Measurements from ENCODE around the gene HDAC4.
A peak's percentile ranks its signal among the peaks of the same experiment; 100 is the strongest.

The HDAC4 gene

DNA sequence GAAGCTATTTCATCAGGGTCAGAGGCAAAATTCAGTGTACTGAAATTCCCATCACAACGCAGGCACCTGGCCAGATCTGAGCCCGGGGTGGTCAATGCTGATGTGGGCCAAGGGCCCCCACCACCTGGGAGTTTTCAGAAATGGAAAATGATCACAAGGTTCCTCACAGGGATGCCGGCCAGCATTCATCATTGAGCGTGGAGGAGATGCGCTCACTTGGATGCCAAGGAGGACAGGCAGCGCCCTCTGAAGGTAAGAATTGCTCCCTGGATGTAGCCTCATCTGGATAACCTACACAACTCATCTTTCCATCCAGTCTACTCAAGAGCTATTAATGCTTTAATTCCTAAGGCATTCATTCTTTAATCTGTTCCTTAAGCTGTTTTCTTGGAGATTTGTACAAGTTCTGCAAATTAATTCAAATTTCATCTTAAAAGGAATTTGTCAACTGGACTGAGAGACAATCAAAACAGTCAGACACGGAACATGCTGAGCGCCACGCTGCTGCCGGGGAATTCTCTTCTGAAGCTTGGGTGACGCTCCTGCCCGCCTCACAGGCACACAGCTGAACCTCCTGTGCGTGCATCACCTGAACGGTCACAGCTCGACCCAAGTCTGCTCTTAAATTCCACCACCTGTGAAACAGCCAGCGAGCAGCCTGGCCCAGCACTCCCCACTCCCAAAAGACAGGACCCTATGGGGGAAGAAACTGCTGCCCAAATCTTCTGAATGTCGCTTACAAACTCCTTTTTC lies 206.7 kb downstream of the HDAC4 start:
- peak; percentile 17 for DNase-seq

DNA sequence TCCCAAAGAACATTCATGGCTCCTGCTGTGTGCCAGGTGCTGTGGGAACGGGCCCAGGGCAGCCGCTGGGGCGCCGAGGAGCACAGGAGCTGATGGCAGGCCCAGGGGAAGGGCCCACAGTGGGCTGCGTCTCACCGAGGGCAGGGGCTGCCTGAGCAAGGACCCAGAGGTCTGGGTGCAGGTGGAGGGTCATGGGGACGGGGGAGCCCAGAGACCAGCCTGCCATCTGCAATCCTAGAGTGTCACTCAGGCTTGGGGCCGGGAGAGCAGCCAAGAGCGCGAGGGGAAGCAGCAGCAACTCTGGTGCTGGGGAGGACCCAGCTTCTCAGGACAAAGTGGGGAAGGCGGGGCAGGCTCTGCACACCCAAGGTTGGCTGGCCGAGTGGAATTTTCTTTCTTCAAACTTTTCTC lies 207.4 kb downstream of the HDAC4 start:
- peak; percentile 32 for DNase-seq

DNA sequence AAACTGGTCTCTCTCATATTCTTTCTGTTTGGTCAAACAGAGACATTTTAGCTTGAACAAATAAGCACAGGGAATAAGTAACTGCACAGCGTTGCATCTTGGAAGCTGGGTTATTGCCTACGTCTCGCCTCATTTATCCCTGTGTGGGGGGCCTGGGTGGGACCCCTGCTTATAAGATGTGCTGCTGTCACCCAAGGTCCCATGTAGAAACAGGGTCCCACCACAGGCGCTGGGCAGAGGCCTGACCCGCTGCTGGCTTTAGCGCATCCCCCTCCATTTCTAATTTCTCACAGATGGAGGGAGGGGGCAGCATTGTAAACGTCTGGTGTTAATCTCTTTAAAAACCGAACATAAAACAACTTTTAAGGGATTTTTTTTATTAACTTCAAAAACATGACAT lies 207.8 kb downstream of the HDAC4 start:
- peak; percentile 47 for DNase-seq

- DNase-seq, result peak; percentile 47
These were observed 208.4 kb downstream of the HDAC4 start for GRCh38 chr2:239192456-239192855.

DNA sequence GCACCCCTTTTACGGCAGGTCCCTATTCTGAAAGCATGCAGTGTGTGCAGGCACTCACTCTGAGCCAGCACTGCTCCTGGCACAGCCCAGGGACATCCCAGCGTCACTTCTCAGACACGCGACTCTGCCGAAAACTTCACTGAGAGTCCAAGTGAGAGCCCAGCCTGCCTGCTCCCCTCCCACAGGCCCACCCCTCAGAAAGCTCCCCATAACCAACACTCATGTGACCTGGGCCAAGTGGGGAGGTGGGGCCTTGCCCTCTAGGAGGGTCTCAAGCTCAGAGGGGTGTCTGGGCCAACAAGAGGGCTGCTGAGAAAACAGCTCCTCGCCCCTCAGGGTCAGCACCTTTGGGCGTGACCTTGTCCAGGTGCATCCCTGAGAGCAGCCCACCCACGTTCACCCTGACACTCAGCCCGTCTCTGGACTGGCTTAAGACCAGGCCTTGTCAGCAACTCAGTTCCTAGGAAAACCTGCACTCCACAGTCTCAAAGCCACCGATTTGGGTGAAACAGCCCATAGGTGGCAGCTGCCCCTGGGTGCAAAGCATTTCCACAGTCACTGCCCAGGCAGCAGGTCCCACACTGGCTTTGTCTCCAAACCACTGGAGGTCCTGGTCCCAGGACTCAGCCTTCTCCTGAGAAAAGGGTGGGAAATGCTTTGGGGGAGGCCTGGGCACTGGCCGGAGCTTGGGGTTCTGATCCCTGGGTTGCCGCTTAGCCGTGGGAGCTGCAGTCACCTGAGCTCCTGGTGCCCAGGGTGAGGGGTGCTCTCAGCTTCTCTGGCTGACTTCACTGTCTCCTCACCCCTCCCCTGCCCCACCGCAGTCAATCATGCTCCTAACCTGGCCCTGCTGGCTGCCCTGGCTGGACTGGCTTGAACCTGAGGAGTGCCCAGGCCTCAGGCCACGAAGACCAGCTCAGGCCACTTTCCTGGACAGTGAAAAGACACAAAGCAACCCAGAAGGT lies 209.6 kb downstream of the HDAC4 start:
- DNase-seq, result peak; percentile 42

GRCh38 chr2:239190361-239190760 lies 210.5 kb downstream of the HDAC4 start:
- peak; percentile 47 for DNase-seq

- DNase-seq, result peak; percentile 50
These were observed 211.1 kb downstream of the HDAC4 start for GRCh38 chr2:239189711-239190131.

GRCh38 chr2:239188536-239188935 lies 212.3 kb downstream of the HDAC4 start:
- peak; percentile 35 for DNase-seq

DNA sequence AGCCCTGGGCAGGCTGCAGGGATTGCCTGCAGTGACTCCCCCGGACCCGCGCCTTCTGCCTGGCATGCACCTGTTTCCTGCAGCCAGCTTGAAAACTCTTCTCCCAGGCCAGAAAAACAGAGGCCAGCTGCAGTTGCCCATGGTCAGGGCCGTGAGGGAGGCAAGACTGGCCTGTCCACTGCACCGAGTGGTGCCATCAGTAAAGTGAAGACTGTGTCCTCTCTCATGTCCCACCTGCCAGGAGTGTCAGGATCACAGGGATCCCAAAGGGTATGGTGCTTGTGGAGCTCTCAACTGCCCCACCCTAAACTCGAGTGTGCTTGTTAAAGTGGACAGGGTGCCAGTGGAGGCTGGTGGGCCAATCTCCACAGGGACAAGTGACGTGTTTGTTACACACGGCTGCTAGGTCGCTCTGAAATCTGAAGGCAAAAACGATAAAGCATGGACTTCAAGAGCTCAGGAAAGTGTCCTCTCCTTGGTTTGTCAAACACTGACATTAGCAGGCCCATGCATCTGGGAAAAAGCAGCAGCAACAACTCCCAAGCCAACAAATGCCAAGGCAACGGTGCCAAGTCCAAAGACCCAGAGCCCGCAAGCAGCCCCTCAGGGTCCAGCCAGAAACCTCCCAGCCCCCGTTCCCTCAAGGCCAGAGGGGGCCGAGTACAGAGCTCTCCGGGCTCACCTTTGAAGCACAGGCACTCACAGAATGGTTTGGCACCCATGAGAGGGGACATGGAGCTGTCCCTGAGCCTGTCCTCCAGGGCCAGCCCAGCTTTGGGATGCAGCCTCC lies 213.2 kb downstream of the HDAC4 start:
- DNase-seq, result peak; percentile 43

DNA sequence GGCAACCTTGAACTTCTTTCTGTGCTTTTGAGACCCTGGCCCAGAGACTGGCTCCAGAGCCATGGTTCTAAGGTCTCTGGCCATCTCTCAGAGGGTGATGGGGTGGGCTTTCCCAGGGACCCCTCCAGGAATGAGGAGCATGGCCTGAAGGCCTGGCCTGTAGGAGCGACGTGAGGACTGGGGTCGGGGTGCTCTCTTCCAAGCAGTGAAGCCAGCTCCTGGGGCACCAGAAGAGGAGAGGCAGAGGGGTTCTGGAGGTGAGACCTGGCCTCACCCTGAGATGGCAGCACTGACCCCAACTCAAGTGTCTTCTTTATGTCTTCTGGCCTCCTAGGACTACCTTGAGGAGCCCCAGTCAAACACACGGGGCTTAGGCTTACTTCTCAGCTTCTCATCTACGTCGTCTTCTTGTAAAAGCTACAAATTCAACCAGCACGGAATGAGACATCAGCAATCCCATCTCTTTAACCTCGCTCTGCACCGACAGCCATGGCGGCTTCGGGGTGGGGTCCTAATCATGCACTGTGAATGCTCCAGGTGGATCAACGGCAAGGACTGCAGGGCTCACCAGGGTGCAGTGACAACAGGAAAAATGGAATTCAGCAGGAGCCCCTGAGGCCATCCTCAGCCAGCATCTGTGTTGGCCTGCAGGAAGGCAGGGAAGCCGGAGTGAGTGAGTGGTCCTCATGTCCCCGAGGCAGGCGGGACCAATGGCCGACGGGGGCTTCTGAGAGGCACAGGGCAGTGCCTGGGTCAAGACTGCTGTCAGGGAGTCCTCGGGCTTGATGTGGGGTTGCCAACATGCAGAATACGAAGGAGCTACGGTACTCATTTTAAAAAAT lies 214.1 kb downstream of the HDAC4 start:
- peak; percentile 37 for DNase-seq

GRCh38 chr2:239184968-239185903 lies 215.6 kb downstream of the HDAC4 start:
- peak; percentile 47 for DNase-seq

DNA sequence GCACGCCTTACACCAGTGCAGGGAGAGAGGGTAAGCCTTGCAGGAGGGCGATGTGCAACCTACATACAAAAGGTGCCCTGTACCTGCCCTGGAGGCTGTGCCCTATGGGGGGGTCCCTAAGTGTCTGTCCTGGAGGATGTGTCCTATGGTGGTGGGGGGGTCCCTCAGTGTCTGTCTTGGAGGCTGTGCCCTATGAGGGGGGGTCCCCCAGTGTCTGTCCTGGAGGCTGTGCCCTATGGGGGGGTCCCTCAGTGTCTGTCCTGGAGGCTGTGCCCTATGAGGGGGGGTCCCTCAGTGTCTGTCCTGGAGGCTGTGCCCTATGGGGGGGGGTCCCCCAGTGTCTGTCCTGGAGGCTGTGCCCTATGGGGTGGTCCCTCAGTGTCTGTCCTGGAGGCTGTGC lies 216.6 kb downstream of the HDAC4 start:
- no peak for DNase-seq

DNA sequence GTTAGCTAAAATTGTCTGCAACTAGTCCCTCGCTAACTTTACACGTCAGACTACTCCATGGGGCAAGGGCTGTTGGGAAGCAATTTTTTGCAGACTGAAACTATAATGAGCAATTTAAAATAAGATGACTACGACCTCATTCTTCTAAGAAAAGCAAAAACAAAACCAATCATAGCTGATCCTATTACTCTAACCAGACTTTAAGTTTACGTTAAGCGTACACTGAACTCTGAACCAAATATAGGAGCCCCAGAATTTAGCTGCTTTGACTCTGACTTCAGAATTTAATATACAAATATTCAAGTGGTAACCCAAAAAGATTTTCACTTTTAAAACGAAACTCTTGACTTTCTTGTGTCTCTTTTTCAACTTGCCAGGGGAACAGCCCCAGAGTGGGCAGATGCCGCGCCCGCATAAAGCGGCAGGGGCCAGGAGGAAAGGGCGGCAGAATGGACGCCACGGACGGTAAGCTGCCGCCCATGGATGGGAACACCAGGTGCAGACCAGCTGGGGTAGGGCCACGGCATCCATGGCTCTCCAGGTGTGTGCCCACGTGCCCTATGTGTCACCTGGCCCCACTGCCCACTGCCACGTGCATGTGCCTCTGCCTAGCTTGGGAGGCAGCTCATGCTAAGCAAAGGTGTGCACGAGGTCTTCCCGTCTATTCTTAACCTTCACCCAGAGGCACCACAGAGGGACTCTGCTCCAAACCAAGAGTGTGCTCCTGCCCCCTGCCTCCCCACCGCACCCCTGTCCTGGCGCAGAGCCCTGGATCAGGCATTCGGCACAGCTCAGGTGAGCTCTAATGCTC lies 217.6 kb downstream of the HDAC4 start:
- no peak for DNase-seq

DNA sequence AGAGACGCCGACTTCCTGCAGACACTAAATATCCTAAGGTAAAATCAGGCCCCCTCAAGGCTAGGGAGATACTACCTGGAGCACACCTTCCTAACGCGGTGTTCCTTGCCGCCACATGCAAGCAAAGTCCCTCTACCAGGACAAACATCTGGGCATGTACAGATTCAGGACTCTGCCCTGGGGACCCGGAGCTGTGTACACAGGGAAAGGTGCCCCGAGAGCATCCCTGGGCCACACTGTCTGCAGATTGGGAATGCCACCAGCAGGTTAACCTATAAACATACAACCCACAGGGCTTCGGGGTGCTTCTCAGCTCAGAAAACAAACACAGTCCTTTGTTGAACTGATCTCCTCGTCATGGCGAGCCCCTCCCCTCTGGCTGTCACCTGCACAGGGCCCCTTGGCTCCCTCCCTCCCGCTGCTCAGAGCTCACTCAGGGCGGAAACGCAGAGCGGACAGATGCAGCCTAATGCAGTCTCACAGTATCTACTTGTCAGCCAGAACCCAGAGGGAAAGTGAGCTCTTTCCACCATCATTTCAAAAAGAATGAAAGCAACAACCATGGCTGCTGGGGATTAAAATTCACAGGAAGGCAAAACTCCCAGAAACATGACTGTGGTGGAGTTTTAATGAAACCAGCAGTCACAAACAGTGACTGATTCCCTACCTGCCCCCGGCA lies 218.8 kb downstream of the HDAC4 start:
- DNase-seq, result no peak

GRCh38 chr2:239181074-239181902 lies 219.5 kb downstream of the HDAC4 start:
- no peak for DNase-seq

DNA sequence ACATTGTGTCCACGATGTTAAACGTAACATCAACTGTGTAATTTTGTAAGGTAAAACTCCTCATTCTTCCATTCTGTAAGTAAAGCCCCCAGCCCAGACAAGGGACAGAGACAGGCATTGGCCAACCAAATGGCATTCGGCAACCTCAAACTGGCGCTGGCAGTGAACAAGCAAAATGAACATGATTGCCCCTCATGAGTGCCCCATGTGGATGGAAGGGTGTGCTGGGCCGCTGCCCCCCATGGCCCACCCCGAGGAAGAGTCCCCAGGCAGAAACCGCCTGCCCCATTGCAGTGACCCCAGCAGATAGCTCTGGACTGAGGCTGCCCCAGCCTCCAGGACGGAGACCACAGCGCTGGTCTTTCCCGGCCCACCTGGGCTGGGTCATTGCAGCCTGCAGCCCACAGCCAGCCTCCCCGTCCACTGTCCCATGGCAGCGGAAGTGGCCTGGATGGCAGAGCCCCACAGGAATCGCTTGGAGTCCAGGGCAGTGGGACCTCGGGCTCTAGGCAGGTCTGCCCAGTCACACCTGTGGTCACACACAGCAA lies 220.2 kb downstream of the HDAC4 start:
- DNase-seq, result no peak

DNA sequence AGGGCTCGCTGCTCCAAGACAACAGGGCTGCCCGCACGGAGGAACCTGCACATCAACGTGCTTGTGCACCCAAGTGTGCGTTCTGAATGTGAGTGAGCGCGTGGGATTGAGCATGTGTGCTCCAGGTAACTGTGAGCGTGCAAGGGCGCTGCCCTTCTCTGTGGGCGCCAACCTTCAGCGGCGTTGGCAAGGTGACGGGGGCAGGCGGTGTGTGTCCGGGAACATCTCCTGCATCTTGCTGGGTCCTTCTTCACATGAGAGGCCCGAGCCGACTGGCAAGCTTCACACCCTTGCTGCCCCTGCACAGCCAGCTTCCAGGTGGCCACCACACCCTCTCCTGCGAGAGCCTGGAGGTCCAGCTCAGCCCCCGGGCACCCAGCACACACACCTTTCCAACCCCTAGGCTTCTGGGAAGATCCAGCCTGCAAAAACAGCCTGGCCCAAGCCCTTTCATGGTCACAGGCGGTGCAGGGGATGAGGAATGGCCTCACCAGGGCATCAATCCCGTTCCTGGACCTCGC lies 220.9 kb downstream of the HDAC4 start:
- DNase-seq, result no peak

GRCh38 chr2:239178954-239179353 lies 221.9 kb downstream of the HDAC4 start:
- DNase-seq, result no peak
